Measurements from ENCODE around the gene SMIM36.
"Not testable (repeated sequence)": the region's sequence is repeated elsewhere in the genome, so short reads cannot be mapped to it uniquely, and the experiment has no call there.

SMIM36 gene

GRCh38 chr17:55410722-55411462 is 100.4 kb downstream of the SMIM36 start:
- DNase-seq: no peak

GRCh38 chr17:55409030-55409800 is 102.0 kb downstream of the SMIM36 start:
- no peak for DNase-seq

GRCh38 chr17:55407641-55408566 is 103.3 kb downstream of the SMIM36 start:
- DNase-seq: no peak

GRCh38 chr17:55405600-55405999 is 105.7 kb downstream of the SMIM36 start:
- no peak for DNase-seq

GRCh38 chr17:55404197-55404596 is 107.1 kb downstream of the SMIM36 start:
- not testable (repeated sequence) for DNase-seq

- no peak for DNase-seq
Measured at GRCh38 chr17:55402374-55402773, 108.9 kb downstream of the SMIM36 start.

All from activated T-cell treated with anti-CD3 and anti-CD28 coated beads, Interleukin-2, amount 50 U/mL, for 1 hour (primary cell).